ENCODE data around the gene NASP.
"Not testable (repeated sequence)": the region's sequence is repeated elsewhere in the genome, so short reads cannot be mapped to it uniquely, and the experiment has no call there.

Gene NASP

DNA sequence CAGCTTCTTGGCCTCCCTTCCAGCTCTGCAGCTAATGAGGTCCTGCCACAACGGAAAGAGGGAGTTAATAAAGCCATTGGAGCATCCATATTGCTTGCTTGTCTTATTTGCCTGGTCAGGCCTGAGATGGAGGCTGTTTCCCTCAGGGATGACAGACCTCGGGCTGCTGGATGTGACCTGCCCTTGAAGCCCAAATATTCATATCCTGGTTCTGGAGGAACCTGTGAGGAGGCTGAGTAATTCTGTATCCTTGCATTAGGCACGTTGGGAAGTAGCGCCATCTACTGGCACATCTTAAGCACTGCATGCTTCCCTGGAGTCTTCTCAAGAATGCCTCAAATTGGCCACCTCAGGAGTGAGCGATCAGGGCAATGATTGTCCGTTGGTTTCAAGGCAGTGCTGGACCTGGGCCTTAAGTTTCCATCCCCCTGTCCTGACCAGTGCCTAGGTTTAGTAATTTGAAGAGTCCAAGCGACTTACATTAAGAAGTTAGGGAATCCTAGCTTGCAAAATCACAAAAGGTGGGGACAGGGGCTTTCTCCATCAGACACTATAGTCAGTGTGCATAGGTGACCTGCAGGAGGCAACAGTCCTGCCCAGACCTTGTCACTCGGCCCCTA, 13.8 kb upstream of the NASP start:
- peak; percentile 77 to 80 for DNase-seq

DNA sequence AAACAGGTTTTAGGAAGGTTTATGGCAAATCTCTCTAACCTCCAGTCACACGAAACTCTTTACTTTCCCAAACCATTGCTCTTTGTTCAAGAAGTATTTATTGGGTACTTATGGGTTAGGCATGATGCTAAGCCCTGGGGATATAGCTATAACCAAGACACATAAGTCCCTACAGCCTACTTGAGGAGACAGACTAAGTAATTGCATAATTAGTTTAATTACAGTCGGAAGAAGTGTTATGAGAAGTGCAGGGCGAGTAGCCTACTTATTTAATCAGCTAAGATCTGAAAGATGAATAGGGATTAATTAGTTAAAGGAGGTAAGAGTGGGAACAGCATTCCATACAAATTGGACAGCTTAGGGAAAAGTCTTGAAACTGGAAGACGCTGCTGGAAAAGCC, 13.2 kb upstream of the NASP start:
- DNase-seq = no peak

- no peak for DNase-seq
Observed at GRCh38 chr1:45573231-45573804, 10.5 kb upstream of the NASP start.

- no peak for DNase-seq
Observed at GRCh38 chr1:45574105-45574626, 9.7 kb upstream of the NASP start.

DNA sequence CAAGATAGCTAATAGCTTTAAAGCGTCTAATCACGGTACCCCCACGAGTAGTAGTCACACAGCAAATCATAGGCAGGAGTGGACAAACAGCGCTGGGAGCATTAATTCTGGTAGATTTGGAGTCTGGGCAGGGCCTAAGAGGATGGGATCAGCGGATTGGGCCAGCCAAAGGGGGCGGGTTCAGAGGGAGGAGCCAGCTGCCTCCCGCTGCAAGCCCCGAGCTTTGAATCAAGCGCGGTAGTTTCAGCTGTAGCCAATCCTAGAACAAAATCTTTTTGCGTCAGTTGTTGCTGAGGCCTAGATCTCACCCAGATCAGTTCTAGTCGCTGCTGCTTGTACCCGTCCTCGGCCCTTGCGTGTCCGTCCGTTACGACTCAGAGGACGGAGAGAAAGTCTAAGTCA, 576 bp upstream of the NASP start:
- DNase-seq = peak; percentile 97 to 98

DNA sequence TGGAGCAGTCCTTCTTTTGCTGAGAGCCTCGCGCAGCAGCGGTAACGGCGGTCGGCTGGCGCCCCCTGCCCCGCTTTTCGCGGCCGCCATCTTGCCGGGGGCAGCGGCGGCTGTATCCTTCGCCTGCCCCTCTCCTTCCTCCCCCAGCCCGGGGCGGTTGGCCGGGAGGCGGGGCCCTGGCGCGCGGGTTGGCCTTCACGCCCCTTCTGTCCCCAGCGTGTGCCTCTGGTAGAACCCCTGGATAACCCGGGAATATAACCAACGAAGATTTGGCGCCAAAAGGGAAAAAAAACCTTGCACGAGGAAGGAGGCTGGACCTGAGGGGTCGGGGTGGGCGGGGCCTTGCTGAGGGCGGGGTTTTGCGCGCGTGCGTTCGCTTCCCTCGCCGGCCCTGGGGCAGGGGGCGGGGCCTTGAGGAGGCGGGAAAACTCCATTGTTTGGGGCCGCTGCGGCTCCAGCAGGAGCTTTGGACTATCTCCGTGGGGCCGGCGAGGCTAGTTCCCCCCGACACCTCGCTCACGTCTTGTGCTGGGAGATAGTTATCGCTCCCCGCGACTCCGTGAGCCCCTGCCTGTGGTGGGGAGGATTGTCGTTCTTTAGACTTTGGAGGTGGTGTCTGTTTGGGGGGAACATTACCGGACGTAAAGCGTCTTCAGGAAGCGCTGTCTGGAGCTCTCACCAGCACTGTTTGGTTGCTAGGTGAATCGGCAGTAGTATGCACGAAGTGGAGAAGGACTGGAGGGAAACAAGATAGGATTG, 689 bp downstream of the NASP start:
- DNase-seq = peak; percentile 84 to 88

GRCh38 chr1:45585110-45585426, 1.2 kb downstream of the NASP start:
- DNase-seq = no peak

DNA sequence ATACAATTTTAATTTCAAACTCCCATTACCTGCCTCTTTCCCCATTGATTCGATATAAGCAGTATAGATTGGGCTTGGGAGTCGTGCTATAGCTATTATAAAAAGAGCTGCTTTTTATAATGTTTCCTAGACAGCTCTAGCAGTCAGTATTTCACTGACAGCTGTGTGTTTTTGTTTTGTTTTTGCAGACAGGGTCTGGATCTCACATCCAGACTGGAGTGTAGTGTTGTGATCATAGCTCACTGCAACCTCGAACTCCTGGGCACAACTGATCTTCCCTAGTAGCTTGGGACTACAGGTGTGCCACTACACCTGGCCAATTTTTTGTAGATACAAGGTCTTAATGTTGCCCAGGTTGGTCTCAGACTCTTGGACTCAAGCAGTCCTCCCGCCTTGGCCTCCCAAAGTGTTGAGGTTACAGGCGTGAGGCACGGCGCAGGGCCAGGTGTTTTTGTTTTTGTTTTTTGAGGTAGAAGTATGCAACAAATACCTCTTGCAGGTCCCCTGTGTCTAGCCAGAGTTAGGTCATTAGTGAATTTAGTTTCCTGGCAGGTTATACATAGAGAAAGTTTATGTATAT, 1.7 kb downstream of the NASP start:
- no peak for DNase-seq

- DNase-seq = no peak
Observed at GRCh38 chr1:45586769-45587168, 2.9 kb downstream of the NASP start.

- DNase-seq = no peak
Observed at GRCh38 chr1:45589861-45590260, 6.0 kb downstream of the NASP start.

DNA sequence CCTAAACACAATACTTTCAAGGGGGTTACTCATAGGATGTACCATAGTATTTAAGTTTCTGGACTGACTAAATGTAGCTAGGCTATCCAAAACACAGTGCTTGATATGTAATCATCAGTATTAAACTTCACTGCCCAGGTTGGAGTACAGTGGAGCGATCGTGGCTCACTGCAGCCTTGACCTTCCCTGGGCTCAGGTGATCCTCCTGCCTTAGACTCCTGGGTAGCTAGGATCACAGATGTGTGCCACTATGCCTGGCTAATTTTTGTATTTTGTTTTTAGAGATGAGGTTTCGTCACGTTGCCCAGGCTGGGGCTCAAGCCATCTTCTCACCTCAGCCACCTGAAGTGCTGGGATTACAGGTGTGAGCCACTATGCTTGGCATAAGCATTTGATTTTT, 10.6 kb downstream of the NASP start:
- DNase-seq = no peak

DNA sequence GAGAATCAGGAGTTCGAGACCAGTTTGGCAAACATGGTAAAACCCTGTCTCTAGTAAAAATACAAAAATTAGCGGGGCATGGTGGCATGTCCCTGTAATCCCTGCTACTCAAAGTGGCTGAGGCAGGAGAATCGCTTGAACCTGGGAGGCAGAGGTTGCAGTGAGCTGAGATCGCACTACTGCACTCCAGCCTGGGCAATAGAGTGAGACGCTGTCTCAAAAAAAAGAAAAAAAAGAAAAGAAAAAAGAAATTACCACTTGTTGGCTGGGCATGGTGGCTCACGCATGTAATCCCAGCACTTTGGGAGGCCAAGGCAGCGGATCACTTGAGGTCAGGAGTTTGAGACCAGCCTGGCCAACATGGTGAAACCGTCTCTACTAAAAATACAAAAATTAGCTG, 12.9 kb downstream of the NASP start:
- not testable (repeated sequence) for DNase-seq

DNA sequence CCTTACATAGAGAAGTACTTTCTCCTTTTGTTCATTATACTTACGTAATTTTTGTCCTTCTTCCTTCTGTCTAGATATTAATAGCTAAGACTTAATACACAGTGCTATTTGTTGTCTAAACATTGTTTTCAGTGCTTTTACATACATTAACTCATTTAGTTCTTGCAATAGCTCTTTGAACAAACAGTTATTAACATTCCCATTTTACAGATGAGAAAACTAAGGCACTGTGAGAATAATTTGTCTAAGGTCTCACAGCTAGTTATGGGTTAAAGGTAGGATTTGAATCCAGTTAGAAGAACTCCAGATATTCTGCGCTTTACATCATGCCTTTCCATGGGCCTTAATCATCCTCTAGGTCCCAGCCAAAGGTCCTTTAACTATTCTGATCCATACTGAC, 20.4 kb downstream of the NASP start:
- no peak for DNase-seq

GRCh38 chr1:45607404-45608074, 23.7 kb downstream of the NASP start:
- DNase-seq = no peak

DNA sequence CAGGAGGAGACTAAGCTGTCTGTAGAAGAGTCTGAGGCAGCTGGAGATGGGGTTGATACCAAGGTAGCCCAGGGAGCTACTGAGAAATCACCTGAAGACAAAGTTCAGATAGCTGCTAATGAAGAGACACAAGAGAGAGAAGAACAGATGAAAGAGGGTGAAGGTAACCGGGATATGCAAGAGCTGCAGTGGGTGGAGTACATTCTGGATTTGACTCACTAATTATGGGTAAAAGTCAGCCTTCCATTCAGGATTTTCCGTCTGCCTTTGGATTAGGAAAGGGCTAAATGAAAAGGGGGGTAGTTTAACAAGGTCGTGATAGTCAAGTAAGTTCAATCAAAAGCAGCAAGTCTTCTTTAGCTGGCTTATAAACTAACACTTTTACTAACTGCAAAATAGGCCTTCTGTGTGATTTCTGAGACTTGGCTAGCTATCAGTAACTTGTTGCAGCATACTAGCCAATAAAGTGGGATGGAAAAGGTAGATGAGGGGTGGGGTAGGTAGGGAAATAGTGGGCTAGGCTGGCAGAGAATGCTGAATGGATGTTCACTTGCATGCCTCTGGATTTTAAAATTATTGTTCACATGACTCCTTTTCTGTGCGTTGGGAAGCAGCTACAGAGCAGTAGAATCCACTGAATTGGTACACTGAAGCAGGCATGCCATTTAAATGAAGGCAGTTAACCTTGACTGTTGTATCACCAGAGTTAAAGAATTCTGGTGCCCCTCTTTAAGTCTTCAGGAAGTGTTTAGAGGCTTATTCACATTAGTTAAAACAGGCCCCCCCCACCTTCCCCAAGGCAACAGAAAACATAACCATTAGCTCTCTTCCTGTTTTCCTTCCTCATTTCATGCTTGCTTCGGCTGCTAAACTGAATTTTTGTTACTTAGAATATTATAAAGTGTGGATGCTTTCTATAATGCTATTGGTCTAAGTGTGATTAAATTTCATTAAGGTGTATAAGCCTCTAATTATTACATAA, 24.6 kb downstream of the NASP start:
- peak in 1 of 2 donors; percentile 36 for DNase-seq

DNA sequence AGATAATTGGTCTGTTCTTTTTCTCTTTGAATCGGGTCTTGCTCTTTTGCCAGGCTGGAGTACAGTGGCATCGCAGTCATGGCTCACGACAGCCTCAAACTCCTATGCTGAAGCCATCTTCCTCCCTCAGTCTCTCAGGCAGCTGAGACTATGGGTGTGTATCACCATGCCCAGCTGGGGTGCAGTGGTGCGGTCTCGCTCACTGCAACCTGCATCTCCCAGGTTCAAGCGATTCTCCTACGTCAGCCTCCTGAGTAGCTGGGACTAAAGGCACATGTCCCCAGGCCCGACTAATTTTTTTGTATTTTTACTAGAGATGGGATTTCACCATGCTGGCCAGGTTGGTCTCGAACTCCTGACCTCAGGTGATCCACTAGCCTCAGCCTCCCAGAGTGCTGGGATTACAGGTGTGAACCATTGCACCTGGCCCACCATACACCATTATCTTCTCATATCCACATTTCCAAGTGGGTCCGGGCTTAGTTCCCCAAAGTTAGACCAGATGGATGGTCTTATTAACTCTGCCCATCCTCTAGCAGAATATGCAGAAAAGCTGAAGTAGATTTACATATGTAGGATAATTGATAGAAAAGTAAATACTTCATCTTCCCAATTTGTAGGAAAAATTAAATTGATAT, 26.9 kb downstream of the NASP start:
- no peak for DNase-seq

- DNase-seq = no peak
Observed at GRCh38 chr1:45612941-45613579, 29.2 kb downstream of the NASP start.

DNA sequence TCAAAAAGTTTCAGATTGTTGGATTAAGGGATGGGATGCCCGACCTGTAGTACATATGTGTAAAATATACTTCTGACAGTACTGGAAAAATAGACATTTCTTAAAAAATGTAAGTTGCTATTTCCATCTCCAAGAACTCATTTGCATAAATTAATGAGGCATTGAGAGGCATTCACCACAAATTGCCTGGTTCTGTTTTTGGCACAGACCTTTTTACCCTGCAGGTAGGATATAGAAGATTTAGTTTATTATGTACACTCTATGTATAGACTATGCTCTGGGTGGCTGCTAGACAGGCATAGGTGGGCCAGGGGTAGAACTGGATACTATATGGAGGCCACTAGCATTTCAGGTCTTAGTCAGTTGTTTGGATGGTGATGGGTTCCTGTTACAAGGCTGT, 32.0 kb downstream of the NASP start:
- DNase-seq = no peak

GRCh38 chr1:45617618-45618017, 33.8 kb downstream of the NASP start:
- no peak for DNase-seq

DNA sequence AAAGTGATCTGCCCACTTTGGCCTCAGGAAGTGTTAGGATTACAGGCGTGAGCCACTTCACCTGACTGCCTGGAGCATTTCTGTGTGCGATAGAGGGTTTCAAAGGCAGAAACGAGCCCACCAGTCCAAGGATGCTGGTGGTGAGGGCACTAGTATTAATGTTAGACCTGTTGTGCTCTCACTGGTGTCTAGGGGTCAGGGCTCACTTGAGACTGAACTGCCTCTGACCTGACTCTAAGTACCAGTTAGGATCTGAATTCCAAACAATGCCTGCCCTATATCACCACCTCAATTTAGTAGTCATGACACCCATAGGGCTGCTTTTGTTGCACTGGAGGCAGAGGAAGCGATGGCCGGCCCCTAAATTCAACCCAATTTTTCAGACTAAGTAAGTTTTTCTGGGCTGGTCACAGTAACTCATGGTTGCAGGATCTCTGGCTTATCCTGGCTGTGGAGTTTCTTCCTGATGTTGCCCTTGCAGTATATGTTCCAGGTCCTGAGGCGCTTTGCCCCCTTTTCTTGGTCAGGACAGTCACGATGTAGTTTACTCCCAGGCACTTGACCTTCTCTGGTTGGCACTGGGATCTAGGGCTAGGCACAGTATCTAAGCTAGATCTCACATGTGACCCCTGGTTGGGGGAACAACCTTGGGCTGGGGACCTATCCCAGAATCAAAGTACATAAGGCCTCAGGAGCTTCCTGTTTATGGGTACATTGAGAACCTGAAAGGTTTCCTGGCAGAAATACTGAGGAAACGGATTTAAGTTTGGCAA, 35.5 kb downstream of the NASP start:
- no peak for DNase-seq

All from CD4-positive, alpha-beta T cell treated with Interleukin-4 for 1 hour (primary cell).